ENCODE data around the gene HSD17B11.
"Not testable (repeated sequence)": the region's sequence is repeated elsewhere in the genome, so short reads cannot be mapped to it uniquely, and the experiment has no call there.

Gene HSD17B11

DNA sequence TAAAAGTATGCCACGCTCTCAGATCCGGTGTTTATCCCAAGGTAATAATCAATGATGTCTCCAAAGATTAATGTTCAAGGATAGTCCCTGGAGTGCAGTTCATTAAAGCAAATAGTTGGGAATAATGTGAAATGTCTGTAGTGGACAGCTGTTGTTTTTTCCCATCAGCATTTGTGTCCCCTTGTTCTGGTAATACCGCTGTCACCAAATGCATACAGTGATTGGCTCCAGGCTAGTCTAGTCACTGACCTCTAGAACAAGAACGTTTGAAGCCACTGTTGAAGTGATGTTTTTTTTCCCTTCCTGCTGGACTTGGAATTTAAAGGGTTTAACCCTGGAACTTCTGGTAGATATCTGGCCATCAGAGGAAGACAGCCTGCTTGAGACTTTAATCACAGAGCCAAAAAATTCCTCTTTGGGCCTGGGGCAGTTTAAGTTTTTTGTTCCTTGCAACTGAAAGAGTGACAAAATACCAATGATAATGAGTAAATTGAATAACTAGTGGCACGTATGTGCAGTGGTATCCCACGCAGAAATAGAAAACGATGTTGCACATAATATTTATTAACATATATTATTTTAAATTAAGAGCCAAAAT lies 30.6 kb downstream of the HSD17B11 start:
- DNase-seq: no peak

DNA sequence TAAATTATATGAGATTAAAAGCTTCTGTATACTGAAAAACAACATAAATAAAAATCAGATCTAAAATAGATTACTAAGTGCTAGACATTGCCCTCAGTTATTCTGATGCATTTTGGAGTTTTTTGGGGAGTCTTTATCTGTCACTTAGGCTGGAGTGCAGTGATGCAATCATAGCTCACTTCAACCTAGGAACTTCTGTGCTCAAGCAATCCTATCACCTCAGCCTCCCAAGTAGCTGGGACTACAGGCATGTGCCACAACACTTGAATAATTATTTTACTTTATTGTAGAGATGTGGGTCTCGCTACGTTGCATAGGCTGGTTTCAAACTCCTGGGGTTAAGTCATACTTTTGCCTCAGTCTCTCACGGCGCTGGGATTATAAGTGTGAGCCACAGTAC lies 31.7 kb downstream of the HSD17B11 start:
- no peak for DNase-seq

DNA sequence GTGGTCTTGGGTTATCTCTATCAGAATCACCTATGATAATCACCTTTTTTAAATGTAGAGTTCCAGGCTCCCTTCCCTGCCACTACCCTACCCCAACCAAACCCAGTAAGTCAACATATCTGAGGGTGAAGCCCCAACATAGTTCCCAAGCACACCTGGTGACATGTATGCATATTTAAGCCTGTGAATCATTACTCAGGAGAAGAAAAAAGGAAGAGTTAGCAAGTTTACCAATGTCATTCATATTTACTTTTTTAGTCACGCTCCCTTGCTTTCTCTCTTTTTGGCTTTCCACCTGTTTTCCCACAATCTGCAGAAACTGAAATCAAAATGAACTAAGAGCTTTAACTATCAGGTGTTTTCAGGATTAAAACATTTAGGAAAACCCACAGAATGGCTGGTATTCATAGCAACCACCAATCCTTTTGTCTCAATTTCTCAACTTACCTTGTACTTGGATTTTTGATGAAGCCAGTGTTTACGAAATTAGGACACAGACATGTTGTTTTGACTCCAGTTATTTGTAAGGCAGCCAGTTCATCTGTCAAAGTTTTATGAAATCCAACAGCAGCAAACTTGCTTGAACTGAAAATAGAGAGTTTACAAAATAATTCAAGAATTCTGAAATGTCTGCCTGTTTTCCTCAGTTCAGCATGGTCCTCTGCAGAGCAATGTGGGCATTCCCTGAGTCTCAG lies 34.0 kb downstream of the HSD17B11 start:
- DNase-seq: no peak

DNA sequence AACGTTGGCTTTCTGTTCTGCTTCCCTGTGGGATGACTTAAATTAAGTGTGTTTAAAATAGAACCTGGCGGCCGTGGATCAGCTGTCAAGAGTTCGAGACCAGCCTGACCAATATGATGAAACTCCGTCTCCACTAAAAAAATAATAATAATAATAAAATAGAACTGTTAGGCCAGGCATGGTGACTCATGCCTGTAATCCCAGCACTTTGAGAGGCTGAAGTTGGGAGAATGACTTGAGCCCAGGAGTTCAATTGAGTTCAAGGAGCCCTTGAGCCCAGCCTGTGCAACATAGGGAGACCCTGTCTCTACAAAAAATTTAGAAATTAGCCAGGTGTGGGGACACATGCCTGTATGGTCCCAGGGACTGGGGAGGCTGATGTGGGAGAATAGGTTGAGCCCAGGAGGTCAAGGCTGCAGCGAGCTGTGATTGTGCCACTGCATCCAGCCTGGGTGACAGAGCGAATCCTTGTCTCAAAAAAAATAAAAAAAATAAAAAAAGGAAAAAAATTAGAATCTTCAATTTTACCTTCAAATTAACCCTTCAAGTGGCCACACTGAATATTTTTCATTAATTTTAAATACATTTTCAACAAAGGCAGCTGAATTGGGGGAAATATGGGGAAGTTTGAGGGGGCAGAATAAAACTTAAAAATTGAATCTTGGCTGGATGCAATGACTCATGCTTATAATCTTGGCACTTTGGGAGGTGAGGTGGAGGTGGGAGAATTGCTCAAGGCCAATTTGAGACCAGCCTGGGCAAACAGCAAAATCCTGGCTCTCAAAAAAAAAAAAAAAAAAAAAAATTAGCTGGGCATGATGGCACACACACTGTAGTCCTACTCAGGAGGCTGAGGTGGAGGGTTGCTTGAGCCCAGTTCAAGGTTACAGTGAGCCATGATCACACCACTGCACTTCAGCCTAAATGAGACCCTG lies 36.6 kb downstream of the HSD17B11 start:
- no peak for DNase-seq

DNA sequence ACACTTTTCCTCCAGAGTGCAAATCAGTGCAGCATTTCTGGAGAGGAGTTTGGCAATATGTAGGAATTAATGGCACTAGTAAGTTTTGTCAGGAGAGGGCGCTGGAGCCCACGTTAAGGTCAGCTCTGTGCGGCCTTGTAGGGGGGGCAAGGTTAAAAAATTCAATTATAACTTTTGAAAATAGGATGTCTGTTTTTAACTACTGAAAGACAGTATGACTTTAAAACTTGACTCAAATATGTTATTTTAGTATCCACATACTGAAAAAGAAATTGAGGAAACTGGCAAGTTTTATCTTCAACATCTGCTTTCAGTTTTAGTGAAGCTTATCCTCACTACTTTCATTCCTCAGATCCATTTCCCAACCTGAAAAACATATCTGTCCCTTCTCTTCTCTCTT lies 37.4 kb downstream of the HSD17B11 start:
- no peak for DNase-seq

DNA sequence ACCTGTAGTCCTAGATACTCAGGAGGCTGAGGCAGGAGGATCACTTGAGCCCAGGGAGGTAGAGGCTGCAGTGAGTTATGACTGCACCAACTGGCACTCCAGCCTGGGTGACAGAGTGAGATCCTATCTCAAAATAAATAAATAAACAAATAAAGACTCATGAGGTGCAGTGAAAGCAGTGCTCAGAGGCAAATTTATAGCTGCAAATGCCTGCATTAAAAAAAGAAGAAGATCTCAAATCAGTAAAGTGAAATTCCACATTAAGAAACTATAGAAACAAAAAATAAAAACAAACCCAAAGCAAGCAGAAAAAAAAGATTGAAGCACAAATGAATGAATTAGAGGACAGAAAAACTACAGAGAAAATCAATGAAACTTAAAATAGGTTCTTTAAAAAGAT lies 45.8 kb downstream of the HSD17B11 start:
- DNase-seq: no peak

DNA sequence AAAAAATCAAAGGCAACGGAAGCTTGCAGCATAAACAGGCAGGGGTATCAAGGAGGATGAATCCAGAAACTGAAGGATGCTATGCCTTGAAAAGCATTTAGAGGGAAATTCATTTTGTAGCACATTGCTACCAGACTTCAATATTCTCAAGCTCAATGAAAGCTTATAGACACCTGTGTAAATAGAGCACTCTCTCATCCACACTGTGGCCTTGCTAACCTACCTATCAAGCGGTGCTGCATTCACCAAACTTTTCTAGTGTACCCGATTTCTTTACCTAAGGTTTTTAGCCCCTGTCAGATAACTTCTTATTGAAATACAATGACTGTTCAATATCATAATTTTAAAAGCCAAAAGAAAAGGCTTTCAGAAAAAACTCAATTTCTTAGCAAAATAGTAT lies 48.1 kb downstream of the HSD17B11 start:
- DNase-seq: no peak

DNA sequence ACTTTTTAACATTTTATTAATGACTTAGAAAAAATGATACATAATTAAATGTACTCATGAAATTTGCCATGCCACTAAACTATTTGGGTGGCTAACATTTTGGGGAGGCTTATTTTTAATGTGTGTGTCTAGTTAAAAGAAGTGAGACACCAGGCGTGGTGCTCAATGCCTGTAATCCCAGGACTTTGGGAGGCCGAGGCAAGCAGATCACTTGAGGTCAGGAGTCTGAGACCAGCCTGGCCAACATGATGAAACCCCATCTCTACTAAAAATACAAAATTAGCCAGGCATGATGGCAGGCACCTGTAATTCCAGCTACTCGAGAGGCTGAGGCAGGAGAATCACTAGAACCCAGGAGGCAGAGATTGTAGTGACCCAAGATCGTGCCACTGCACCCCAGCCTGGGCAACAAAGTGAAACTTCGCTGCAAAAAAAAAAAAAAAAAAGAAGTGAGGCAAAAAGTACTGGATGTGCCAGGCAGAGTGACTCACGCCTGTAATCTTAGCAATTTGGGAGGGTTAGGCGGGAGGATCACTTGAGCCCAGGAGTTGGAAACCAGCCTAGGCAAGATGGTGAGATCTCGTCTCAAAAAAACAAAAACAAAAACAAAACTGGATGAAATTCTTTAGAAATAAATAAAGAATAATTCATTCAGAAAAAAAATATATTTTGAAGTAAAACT lies 48.9 kb downstream of the HSD17B11 start:
- DNase-seq: not testable (repeated sequence)

DNA sequence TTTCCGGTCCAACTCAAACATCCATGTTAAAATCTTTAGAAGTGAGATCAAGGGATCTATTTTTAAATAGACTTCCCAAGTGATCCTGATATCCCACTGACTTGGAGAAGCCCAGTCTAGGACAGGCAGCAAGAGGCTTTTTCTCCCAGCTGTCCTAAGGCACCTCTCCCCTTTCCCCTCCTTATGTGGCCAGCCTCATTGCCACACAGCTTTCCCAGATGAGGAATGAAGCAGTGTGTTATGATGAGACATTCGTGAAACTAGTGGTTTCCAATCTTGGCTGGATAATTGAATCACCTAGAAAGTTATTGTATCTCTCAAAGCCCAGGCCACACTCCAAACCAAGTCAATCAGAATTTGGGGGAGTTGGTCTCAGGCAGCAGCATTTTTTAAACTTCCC lies 51.5 kb downstream of the HSD17B11 start:
- DNase-seq: no peak

DNA sequence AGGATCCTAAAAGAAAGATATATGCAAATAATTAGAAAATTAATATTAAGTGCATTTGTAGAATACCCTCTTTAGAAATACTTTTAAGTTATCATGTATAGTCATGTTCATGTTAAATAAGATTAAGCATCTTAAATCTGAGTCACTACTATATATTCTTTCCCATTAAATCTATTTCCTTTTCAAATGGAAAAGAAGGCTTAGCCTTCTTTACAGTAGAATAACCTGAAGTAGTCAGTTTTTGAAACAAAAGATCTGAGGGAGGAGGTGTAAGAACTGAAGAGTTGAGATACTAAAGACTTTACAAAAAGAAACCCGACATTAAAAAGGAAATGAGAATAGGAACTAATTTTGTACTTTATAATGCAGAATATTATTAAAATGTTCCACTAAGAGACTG lies 53.6 kb downstream of the HSD17B11 start:
- DNase-seq: no peak

DNA sequence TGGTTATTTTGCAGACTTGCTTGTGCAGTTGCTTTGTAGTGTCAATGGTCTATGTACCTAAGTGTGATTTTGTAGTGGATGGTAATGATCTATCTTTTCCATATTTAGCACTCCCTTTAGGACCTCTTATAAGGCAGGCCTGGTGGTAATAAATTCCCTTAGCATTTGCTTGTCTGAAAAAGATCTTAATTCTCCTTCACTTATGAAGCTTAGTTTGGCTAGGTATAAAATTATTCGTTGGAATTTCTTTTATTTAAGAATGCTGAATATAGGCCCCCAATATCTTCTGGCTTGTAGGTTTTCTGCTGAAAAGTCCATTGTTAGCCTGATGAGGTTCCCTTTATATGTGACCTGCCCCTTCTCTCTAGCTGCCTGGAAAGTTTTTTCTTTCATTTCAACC lies 57.7 kb downstream of the HSD17B11 start:
- DNase-seq: no peak

DNA sequence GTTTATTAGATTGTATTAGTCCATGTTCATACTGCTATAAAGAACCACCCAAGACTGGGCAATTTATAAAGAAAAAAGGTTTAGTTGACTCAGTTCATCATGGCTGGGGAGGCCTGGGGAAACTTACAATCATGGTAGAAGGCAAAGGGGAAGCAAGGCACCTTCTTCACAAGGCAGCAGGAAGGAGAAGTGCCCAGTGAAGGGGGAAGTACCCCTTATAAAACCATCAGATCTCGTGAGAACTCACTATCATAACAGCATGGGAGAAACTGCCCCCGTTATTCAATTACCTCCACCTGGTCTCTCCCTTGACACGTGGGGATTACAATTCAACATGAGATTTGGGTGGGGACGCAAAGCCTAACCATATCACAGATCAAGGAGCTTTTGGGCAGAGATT lies 60.2 kb downstream of the HSD17B11 start:
- no peak for DNase-seq

DNA sequence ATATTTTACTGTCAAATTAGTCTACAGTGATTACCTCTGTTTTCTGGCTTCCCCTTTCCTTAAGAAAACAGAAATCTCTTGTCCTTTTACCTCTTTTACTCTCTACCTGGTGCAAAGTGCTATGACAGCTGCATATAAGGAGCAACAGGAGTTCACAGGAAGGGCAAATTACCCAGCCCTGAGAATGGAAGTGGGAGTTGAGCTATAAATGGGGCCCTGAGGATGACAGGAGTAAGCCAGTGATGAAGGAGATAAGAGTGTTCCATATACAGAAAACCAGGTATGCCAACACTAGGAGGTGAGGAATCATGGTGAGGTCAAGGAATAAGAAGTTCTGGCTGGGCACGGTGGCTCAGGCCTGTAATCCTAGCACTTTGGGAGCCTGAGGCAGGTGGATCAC lies 63.9 kb downstream of the HSD17B11 start:
- DNase-seq: no peak

DNA sequence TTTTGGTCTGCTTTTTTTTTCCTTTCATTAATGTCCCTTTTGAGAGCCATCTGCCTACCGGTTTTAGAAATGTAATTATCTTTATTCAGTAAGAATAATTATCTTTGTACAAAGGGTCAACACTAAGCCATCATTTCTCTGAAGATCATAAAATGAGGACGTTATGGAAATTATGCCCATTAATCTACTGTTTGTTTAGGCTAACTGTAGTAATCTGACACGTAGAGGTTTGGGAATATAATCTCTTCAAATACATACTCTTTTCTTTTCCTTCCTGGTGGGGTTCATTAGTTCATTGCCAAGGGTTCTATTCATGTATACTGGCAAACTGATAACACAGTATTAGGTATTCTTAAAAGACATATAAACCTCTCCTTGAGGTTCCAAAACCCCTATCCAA lies 64.5 kb downstream of the HSD17B11 start:
- no peak for DNase-seq

DNA sequence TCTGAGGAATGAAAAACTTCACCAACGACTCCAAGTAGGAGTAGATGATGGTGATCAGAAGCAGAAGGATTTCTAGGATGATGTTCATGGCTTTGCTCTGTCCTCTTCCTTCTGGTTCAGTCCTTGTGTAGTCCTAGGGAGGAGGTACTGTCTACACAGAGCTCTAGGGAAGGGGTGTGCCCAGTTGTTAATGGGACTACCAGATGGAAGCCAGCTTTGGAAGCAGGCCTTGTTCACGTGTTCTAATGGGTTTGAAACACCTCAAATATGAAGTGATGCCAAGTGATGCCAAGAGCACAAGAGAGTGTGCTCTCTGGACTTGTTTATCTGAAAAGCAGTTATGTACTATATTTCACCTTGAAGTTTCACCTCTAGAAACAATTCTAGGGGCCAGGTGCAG lies 68.2 kb downstream of the HSD17B11 start, which contains the start of gene HSD17B13:
TSS of gene HSD17B13 (minus strand) at position 129 of the 400 bp plus-strand sequence. CDS start at position 88, 41 bp downstream.
- DNase-seq: no peak

DNA sequence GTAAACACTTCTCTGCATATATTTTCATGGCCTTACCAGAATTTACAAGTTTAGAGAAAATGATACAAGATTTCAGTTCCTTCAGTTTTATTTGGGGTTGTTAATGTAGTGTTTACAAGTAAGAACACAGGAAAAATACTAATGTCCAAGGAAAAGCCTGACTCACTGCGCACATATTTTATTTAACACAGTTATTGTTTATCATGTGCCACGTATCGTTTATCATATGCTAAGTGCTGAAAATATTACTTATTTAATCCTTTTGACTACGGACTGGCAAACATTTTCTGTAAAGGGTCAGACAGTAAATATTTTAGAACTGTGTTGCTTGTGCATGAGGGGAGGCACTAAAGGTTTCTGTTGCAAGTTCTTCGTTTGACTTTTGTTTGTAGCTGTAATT lies 69.1 kb downstream of the HSD17B11 start:
- no peak for DNase-seq

DNA sequence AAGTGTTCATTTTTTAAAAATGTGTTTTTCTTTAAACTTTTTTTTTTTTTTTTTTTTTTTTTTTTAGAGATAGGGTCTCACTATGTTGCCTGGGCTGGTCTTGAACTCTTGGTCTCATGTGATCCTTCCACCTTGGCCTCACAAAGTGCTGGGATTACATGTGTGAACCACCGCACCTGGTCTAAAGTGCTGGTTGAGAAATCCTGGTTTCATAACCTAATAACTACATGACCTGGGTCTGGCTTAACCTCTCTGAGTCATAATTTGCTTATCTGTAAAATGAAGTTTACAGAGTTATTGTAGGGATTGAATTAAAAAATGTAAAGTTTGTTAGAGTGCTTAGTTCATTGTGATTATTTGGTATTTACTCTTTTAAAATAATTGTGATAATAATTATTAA lies 73.5 kb downstream of the HSD17B11 start:
- no peak for DNase-seq

DNA sequence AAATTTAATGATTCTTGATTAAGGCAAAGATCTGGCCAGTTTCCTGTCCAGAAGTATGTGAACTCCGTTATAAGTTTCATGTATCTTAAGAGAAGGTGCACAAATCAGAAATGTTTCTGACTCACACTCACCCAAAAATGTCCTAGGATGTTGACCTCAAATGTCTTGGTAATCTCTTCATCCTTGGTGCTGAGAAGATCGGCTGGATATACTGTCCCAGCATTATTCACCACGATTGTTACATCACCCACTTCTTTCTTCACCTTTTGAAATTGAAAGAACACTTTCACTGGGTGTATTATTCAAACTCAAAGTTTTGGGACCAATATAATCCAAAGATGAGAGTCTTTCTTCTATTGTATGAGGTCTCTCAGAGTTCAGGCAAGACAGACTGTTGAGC lies 74.0 kb downstream of the HSD17B11 start:
- no peak for DNase-seq

DNA sequence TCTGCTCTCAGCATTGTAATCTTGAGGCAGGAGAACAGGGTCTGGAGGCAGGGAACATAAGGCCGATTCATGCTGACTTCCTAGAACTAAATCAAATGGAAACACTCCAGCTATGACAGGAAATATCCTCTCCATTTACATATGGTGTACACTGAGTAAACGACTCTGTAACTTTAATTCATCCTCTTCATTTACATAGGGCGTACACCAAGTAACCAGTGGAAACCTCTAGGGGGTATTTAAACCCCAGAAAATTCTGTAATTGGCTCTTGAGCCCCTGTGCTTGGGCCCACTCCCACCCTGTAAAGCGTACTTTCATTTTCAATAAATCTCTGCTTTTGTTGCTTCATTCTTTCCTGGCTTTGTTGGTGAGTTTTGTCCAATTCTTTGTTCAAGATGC lies 76.0 kb downstream of the HSD17B11 start:
- DNase-seq: not testable (repeated sequence)

DNA sequence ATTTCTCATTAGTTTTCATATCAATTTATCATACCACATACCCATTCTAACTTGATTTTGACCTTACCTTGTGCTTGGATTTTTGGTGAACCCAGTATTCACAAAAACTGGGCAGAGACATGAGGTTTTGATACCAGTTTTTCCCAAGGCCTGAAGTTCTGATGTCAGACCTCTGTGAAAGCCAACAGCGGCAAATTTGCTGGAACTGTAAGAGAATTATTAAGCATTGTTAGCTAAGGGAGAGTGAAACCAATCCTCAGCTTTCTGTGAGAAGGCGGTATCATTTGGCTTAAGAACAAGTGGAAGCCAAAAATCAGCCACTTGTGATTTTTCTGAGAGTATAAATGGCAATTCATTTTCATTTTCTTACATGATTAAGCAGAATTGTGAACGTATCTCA lies 77.2 kb downstream of the HSD17B11 start:
- DNase-seq: no peak

DNA sequence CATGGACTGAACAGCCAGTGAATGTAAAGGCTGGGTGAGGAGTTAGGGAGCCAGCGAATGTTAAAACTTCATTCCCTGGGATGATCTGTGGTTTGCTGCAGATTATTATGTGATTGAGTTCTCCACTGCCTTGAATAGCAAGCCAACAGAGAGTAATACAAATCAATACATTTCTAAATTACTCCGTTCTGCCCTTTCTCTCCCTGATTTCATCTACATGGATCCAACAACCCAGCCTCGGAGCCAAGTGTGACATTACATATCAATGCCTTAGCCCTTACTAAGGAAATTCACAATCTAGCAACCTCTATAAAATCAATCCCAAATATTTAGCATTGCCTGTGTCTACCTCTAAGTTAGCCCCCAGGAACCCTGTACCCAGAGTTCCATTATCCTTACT lies 79.3 kb downstream of the HSD17B11 start:
- DNase-seq: no peak

DNA sequence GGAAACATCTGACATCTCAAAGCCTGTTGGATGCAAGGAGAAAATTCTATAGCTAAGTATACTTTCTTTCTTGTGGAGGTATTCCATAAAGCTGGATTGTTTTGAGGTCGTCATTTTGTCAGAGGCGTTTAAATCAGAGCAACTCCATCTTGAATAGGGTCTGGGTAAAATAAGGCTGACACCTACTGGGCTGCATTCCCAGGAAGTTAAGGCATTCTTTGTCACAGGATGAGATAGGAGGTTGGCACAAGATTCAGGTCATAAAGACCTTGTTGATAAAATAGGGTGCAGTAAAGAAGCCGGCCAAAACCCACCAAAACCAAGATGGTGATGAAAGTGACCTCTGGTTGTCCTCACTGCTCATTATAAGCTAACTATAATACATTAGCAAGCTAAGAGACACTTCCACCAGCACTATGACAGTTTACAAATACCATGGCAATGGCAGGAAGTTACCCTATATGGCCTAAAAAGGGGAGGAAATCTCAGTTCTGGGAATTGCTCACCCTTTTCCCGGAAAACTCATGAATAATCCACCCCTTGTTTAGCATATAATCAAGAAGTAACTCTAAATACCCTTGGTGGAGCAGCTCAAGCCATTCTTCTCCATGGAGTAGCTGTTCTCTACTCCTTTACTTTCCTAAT lies 80.2 kb downstream of the HSD17B11 start:
- no peak for DNase-seq

Measured in right kidney (tissue), 1 donor.